Ishikawa (cell line): ENCODE data around the gene PTPRD.

Source experiments
- TEAD4 ChIP-seq: IDR thresholded peaks from 2 replicates; pipeline ENCODE4 v1.6.1; 2012
- TF ChIP-seq, protein P1 (sequence below): IDR thresholded peaks from 2 replicates; pipeline ENCODE4 v1.6.1; 2012; ENCODE audit warnings: low read depth, mild to moderate bottlenecking

DNA sequence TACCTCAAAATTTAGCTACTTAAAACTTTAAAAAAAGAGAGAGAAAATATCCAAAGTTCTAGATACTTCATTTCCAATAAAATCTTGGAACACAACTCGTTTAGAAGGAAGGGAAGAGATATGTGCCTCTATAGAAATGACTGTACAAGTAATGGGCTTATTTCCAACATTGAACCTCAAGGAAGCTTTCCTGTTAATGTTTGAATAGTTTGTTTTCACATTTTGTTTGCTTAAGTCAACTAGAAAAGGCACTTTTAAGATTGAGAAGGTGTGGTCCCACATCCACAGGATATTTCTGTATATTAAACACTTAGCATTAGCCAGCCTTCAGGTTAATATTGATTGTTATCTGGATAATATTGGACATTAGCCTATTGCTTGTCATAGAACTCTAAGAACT is 384.7 kb downstream of the PTPRD start:
- no peak for TF ChIP-seq TEAD4
- TF ChIP-seq, protein P1, sequence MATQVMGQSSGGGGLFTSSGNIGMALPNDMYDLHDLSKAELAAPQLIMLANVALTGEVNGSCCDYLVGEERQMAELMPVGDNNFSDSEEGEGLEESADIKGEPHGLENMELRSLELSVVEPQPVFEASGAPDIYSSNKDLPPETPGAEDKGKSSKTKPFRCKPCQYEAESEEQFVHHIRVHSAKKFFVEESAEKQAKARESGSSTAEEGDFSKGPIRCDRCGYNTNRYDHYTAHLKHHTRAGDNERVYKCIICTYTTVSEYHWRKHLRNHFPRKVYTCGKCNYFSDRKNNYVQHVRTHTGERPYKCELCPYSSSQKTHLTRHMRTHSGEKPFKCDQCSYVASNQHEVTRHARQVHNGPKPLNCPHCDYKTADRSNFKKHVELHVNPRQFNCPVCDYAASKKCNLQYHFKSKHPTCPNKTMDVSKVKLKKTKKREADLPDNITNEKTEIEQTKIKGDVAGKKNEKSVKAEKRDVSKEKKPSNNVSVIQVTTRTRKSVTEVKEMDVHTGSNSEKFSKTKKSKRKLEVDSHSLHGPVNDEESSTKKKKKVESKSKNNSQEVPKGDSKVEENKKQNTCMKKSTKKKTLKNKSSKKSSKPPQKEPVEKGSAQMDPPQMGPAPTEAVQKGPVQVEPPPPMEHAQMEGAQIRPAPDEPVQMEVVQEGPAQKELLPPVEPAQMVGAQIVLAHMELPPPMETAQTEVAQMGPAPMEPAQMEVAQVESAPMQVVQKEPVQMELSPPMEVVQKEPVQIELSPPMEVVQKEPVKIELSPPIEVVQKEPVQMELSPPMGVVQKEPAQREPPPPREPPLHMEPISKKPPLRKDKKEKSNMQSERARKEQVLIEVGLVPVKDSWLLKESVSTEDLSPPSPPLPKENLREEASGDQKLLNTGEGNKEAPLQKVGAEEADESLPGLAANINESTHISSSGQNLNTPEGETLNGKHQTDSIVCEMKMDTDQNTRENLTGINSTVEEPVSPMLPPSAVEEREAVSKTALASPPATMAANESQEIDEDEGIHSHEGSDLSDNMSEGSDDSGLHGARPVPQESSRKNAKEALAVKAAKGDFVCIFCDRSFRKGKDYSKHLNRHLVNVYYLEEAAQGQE = no peak
